Stimulated activated naive CD8-positive, alpha-beta T cell treated with anti-CD3 and anti-CD28 coated beads, Interleukin-15, amount 100 ng/mL, for 72 hours (primary cell): ENCODE results near the gene AAR2.

ENCODE experiments used
- ATAC-seq: fragments of 150-1000 bp; cut with Tn5 transposase; 2 replicates; pipeline ENCODE4 v1.10.0; 2021; ENCODE audit warnings: mild to moderate bottlenecking, moderate library complexity
- DNase-seq, 2 donors: peaks; one replicate each; pipeline ENCODE4 v3.0.0; 2021 to 2022
- H3K27ac Mint-ChIP-seq, 2 donors: one replicate each; pipeline ENCODE4 v1.8.0; 2022; ENCODE audit warnings: mild to moderate bottlenecking in 2 of 2, mixed read lengths in 2 of 2, moderate library complexity in 2 of 2
- H3K27me3 Mint-ChIP-seq: one replicate; pipeline ENCODE4 v1.8.0; 2022; ENCODE audit warnings: mixed read lengths
- H3K4me1 Mint-ChIP-seq: one replicate; pipeline ENCODE4 v1.8.0; 2022; ENCODE audit warnings: mild to moderate bottlenecking, mixed read lengths
- H3K4me3 Mint-ChIP-seq, 2 donors: one replicate each; pipeline ENCODE4 v1.8.0; 2022; ENCODE audit warnings: mild to moderate bottlenecking in 2 of 2, mixed read lengths in 2 of 2, moderate library complexity in 1 of 2
- H3K9me3 Mint-ChIP-seq, 2 donors: one replicate each; pipeline ENCODE4 v1.8.0; 2022; ENCODE audit warnings: mixed read lengths in 2 of 2

The AAR2 gene

GRCh38 chr20:36240076-36240475 lies 3.8 kb downstream of the AAR2 start:
- H3K27me3 Mint-ChIP-seq: no peaks in the 10 kb centered on the region
- ATAC-seq (no peak), DNase-seq (no peak)
- no peak overlapping the region for H3K27ac Mint-ChIP-seq
- no peaks in the 10 kb centered on the region for H3K9me3 Mint-ChIP-seq
- no peak overlapping the region for H3K4me3 Mint-ChIP-seq
- peaks cover 46% of the 10 kb centered on the region for H3K4me1 Mint-ChIP-seq

GRCh38 chr20:36241678-36242077 lies 5.4 kb downstream of the AAR2 start:
- ATAC-seq: no peak
- Mint-ChIP-seq H3K27me3 (no peaks in the 10 kb centered on the region), H3K27ac (no peak overlapping the region), H3K9me3 (no peaks in the 10 kb centered on the region), H3K4me1 (peaks cover 44% of the 10 kb centered on the region), H3K4me3 (no peak overlapping the region)
- DNase-seq: no peak

- Mint-ChIP-seq H3K9me3 (no peaks in the 10 kb centered on the region), H3K27me3 (no peaks in the 10 kb centered on the region), H3K4me1 (peaks cover 42% of the 10 kb centered on the region), H3K27ac (no peak overlapping the region), H3K4me3 (no peak overlapping the region)
- ATAC-seq (no peak), DNase-seq (no peak)
Measured at GRCh38 chr20:36243726-36244125, 7.4 kb downstream of the AAR2 start.

GRCh38 chr20:36246401-36246800 lies 10.1 kb downstream of the AAR2 start:
- peaks cover 29% of the 10 kb centered on the region for H3K4me1 Mint-ChIP-seq
- H3K27ac Mint-ChIP-seq: no peak overlapping the region
- no peaks in the 10 kb centered on the region for H3K9me3 Mint-ChIP-seq
- no peak overlapping the region for H3K4me3 Mint-ChIP-seq
- ATAC-seq: no peak
- DNase-seq: no peak
- no peaks in the 10 kb centered on the region for H3K27me3 Mint-ChIP-seq

GRCh38 chr20:36248836-36249235 lies 12.6 kb downstream of the AAR2 start:
- Mint-ChIP-seq H3K9me3 (no peaks in the 10 kb centered on the region), H3K4me1 (peaks cover 29% of the 10 kb centered on the region), H3K27ac (no peak overlapping the region), H3K27me3 (no peaks in the 10 kb centered on the region), H3K4me3 (no peak overlapping the region)
- DNase-seq (no peak), ATAC-seq (no peak)

GRCh38 chr20:36249450-36249849 lies 13.2 kb downstream of the AAR2 start:
- Mint-ChIP-seq H3K4me1 (peaks cover 29% of the 10 kb centered on the region), H3K4me3 (no peak overlapping the region), H3K27ac (no peak overlapping the region), H3K9me3 (no peaks in the 10 kb centered on the region), H3K27me3 (no peaks in the 10 kb centered on the region)
- DNase-seq (no peak), ATAC-seq (no peak)

GRCh38 chr20:36251426-36251825 lies 15.1 kb downstream of the AAR2 start:
- ATAC-seq (no peak), DNase-seq (no peak)
- H3K9me3 Mint-ChIP-seq: no peaks in the 10 kb centered on the region
- peaks cover 21% of the 10 kb centered on the region for H3K4me1 Mint-ChIP-seq
- H3K4me3 Mint-ChIP-seq: no peak overlapping the region
- H3K27me3 Mint-ChIP-seq: no peaks in the 10 kb centered on the region
- no peak overlapping the region for H3K27ac Mint-ChIP-seq

GRCh38 chr20:36252511-36252910 lies 16.2 kb downstream of the AAR2 start:
- no peak for ATAC-seq
- H3K27ac Mint-ChIP-seq: peak overlapping the region in 1 of 2 donors; percentile 1

GRCh38 chr20:36253036-36253435 lies 16.8 kb downstream of the AAR2 start:
- ATAC-seq (no peak), DNase-seq (no peak)
- Mint-ChIP-seq H3K4me1 (peaks cover 13% of the 10 kb centered on the region), H3K4me3 (no peak overlapping the region), H3K9me3 (no peaks in the 10 kb centered on the region), H3K27ac (peak overlapping the region; percentile 65 to 68), H3K27me3 (no peaks in the 10 kb centered on the region)

More at GRCh38 chr20:36252511-36252910, 16.2 kb downstream of the AAR2 start:
- H3K4me1 Mint-ChIP-seq: peaks cover 16% of the 10 kb centered on the region
- no peak for DNase-seq
- no peaks in the 10 kb centered on the region for H3K27me3 Mint-ChIP-seq
- H3K4me3 Mint-ChIP-seq: no peak overlapping the region
- no peaks in the 10 kb centered on the region for H3K9me3 Mint-ChIP-seq

GRCh38 chr20:36254076-36254475 lies 17.8 kb downstream of the AAR2 start:
- no peak overlapping the region for H3K4me3 Mint-ChIP-seq
- H3K4me1 Mint-ChIP-seq: peaks cover 5% of the 10 kb centered on the region
- H3K27me3 Mint-ChIP-seq: no peaks in the 10 kb centered on the region
- peak overlapping the region in 1 of 2 donors; percentile 27 for H3K27ac Mint-ChIP-seq
- ATAC-seq: no peak
- H3K9me3 Mint-ChIP-seq: no peaks in the 10 kb centered on the region
- DNase-seq: no peak

- Mint-ChIP-seq H3K4me1 (no peaks in the 10 kb centered on the region), H3K27ac (no peak overlapping the region), H3K9me3 (no peaks in the 10 kb centered on the region), H3K27me3 (no peaks in the 10 kb centered on the region), H3K4me3 (no peak overlapping the region)
- DNase-seq (no peak), ATAC-seq (no peak)
Measured at GRCh38 chr20:36255445-36255844, 19.2 kb downstream of the AAR2 start.

GRCh38 chr20:36259177-36260061 lies 23.1 kb downstream of the AAR2 start:
- DNase-seq (no peak), ATAC-seq (no peak)
- Mint-ChIP-seq H3K4me1 (no peaks in the 10 kb centered on the region), H3K9me3 (no peaks in the 10 kb centered on the region), H3K27me3 (no peaks in the 10 kb centered on the region), H3K4me3 (no peak overlapping the region), H3K27ac (peak overlapping the region in 1 of 2 donors; percentile 54)

GRCh38 chr20:36260316-36260715 lies 24.0 kb downstream of the AAR2 start:
- Mint-ChIP-seq H3K9me3 (no peaks in the 10 kb centered on the region), H3K4me3 (no peak overlapping the region), H3K27me3 (no peaks in the 10 kb centered on the region), H3K27ac (no peak overlapping the region), H3K4me1 (no peaks in the 10 kb centered on the region)
- DNase-seq (no peak), ATAC-seq (no peak)

GRCh38 chr20:36261389-36262105 lies 25.3 kb downstream of the AAR2 start:
- ATAC-seq (no peak), DNase-seq (no peak)
- Mint-ChIP-seq H3K27ac (no peak overlapping the region), H3K4me1 (no peaks in the 10 kb centered on the region), H3K27me3 (no peaks in the 10 kb centered on the region), H3K9me3 (no peaks in the 10 kb centered on the region), H3K4me3 (no peak overlapping the region)

GRCh38 chr20:36262440-36262839 lies 26.2 kb downstream of the AAR2 start:
- no peak for DNase-seq
- no peak for ATAC-seq
- Mint-ChIP-seq H3K4me3 (no peak overlapping the region), H3K27me3 (no peaks in the 10 kb centered on the region), H3K4me1 (no peaks in the 10 kb centered on the region), H3K9me3 (no peaks in the 10 kb centered on the region), H3K27ac (peak overlapping the region in 1 of 2 donors; percentile 42)
